ENCODE measurements around the gene LCE1F.

Gene LCE1F

GRCh38 chr1:152760551-152761190 is 14.3 kb upstream of the LCE1F start:
- peaks cover 51% of the 10 kb centered on the region for H3K9me3 Mint-ChIP-seq
- no peaks in the 10 kb centered on the region for H3K4me1 Mint-ChIP-seq
- no peaks in the 10 kb centered on the region for H3K27me3 Mint-ChIP-seq (ENCODE audit: low read depth)
- no peak overlapping the region for H3K4me3 Mint-ChIP-seq
- TF ChIP-seq, protein P1, sequence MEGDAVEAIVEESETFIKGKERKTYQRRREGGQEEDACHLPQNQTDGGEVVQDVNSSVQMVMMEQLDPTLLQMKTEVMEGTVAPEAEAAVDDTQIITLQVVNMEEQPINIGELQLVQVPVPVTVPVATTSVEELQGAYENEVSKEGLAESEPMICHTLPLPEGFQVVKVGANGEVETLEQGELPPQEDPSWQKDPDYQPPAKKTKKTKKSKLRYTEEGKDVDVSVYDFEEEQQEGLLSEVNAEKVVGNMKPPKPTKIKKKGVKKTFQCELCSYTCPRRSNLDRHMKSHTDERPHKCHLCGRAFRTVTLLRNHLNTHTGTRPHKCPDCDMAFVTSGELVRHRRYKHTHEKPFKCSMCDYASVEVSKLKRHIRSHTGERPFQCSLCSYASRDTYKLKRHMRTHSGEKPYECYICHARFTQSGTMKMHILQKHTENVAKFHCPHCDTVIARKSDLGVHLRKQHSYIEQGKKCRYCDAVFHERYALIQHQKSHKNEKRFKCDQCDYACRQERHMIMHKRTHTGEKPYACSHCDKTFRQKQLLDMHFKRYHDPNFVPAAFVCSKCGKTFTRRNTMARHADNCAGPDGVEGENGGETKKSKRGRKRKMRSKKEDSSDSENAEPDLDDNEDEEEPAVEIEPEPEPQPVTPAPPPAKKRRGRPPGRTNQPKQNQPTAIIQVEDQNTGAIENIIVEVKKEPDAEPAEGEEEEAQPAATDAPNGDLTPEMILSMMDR (IDR thresholded peaks at IDR 0.05; ENCODE audit: unreplicated experiment in 3 of 3), result no peak
- H3K27ac Mint-ChIP-seq, result no peak overlapping the region
- H3K36me3 Mint-ChIP-seq (ENCODE audit: low read depth), result peaks cover 9% of the 10 kb centered on the region

- Mint-ChIP-seq H3K4me1 (no peaks in the 10 kb centered on the region), H3K36me3 (ENCODE audit: low read depth) (peaks cover 9% of the 10 kb centered on the region), H3K9me3 (peaks cover 53% of the 10 kb centered on the region), H3K4me3 (no peak overlapping the region), H3K27ac (no peak overlapping the region), H3K27me3 (ENCODE audit: low read depth) (no peaks in the 10 kb centered on the region)
- TF ChIP-seq, protein P1 (IDR thresholded peaks at IDR 0.05; ENCODE audit: unreplicated experiment in 3 of 3), result no peak
Observed at GRCh38 chr1:152761609-152762213, 13.2 kb upstream of the LCE1F start.

DNA sequence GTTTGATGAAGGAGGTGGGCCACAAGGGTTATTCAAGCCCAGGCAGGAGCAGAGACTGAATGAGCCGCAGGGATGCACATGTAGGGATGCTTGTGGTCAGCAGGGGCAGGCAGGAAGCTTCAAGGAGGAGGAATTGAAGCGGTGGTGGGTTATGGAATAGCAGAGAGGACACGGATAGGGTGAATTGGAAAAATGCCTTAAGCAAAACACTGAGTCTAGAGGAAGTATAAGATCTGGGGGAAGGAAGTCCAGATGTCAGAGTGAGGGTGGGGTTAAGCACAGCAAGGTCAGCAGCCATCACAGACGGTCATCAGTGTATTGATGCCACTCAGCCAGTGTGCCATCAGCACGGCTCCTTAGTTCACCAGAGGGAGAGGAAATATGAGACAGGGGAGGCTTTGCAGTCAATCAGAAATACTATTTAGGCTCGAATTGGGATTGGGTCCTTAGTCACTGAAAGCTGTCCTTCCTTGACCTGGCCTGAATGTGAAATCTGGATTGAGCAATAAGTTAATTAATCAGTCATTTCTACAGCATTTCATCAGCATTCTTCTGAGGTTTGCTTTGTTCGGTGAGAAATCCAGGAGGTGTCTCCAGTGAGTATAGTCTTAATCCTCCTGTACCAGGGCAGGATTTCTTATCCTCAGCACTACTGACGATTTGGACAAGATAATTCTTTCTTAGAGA is 6.0 kb upstream of the LCE1F start:
- no peaks in the 10 kb centered on the region for H3K36me3 Mint-ChIP-seq (ENCODE audit: low read depth)
- no peak overlapping the region for H3K4me3 Mint-ChIP-seq

DNA sequence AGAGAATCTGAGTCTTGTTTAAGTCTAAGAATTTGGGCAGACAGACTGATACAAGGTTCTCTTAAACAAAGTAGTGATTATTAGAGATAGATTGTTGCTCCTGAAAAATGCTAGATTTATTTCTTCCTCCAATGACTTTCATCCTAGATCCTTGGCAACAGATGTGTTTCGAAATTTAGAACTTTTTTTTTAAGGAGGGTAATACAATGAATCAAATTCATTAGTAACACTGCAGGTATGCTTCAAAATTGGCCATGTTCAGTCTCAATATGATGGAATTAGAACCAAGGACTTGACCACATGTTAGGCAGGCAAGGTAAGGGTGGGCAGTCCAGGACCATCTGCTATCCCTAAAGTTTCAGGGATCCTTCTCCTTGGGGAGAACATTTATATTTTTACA is 4.5 kb upstream of the LCE1F start:
- Mint-ChIP-seq H3K4me1 (no peaks in the 10 kb centered on the region), H3K36me3 (ENCODE audit: low read depth) (no peaks in the 10 kb centered on the region), H3K27ac (no peak overlapping the region), H3K9me3 (peaks cover 35% of the 10 kb centered on the region), H3K4me3 (no peak overlapping the region), H3K27me3 (ENCODE audit: low read depth) (peaks cover 3% of the 10 kb centered on the region)
- TF ChIP-seq, protein P1 (IDR thresholded peaks at IDR 0.05; ENCODE audit: unreplicated experiment in 3 of 3), result no peak

More for the DNA sequence above, 6.0 kb upstream of the LCE1F start:
- Mint-ChIP-seq H3K27me3 (ENCODE audit: low read depth) (peaks cover 3% of the 10 kb centered on the region), H3K9me3 (peaks cover 29% of the 10 kb centered on the region), H3K27ac (no peak overlapping the region), H3K4me1 (no peaks in the 10 kb centered on the region)
- TF ChIP-seq, protein P1 (IDR thresholded peaks at IDR 0.05; ENCODE audit: unreplicated experiment in 3 of 3), result no peak

DNA sequence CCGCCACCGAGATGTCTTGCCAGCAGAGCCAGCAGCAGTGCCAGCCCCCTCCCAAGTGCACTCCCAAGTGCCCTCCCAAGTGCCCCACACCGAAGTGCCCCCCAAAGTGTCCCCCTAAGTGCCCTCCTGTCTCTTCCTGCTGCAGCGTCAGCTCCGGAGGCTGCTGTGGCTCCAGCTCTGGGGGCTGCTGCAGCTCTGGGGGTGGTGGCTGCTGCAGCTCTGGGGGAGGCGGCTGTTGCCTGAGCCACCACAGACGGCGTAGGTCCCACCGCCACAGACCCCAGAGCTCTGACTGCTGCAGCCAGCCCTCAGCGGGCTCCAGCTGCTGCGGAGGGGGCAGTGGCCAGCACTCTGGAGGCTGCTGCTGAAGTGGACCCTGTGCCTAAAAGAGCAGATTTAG is 1.4 kb downstream of the LCE1F start:
- Mint-ChIP-seq H3K4me3 (no peak overlapping the region), H3K27ac (no peak overlapping the region), H3K4me1 (no peaks in the 10 kb centered on the region), H3K36me3 (ENCODE audit: low read depth) (no peaks in the 10 kb centered on the region), H3K9me3 (peaks cover 40% of the 10 kb centered on the region), H3K27me3 (ENCODE audit: low read depth) (no peaks in the 10 kb centered on the region)
- TF ChIP-seq, protein P1 (IDR thresholded peaks at IDR 0.05; ENCODE audit: unreplicated experiment in 3 of 3), result no peak
